SHP77 (cell line): Measurements from ENCODE around the gene ZBTB4.
A peak's percentile ranks its signal among the peaks of the same experiment; 100 is the strongest.
"Not testable (repeated sequence)": the region's sequence is repeated elsewhere in the genome, so short reads cannot be mapped to it uniquely, and the experiment has no call there.

ENCODE experiments used
- DNase-seq, 2 experiments: peaks; one replicate each; lab custom pipeline; 2025; lab: John Stamatoyannopoulos, UW

The ZBTB4 gene

GRCh38 chr17:7470457-7470973 is 8.9 kb downstream of the ZBTB4 start:
- DNase-seq = not testable (repeated sequence)

- DNase-seq = not testable (repeated sequence)
These were observed 9.6 kb downstream of the ZBTB4 start for GRCh38 chr17:7469843-7470242.

- DNase-seq = no peak
These were observed 10.5 kb downstream of the ZBTB4 start for GRCh38 chr17:7468804-7469389.

GRCh38 chr17:7468290-7468689 is 11.1 kb downstream of the ZBTB4 start:
- no peak for DNase-seq

- no peak for DNase-seq
These were observed 11.9 kb downstream of the ZBTB4 start for GRCh38 chr17:7467498-7467897.

- no peak for DNase-seq
These were observed 12.6 kb downstream of the ZBTB4 start for GRCh38 chr17:7466639-7467341.

GRCh38 chr17:7466318-7466638 is 13.2 kb downstream of the ZBTB4 start:
- no peak for DNase-seq

- DNase-seq = no peak
These were observed 13.7 kb downstream of the ZBTB4 start for GRCh38 chr17:7465597-7466275.

GRCh38 chr17:7464081-7464480 is 15.3 kb downstream of the ZBTB4 start:
- no peak for DNase-seq

GRCh38 chr17:7463372-7463846 is 16.0 kb downstream of the ZBTB4 start:
- no peak for DNase-seq

- DNase-seq = no peak
These were observed 16.7 kb downstream of the ZBTB4 start for GRCh38 chr17:7462474-7463371.

GRCh38 chr17:7460850-7461660 is 18.4 kb downstream of the ZBTB4 start:
- no peak for DNase-seq

- DNase-seq = no peak
These were observed 19.4 kb downstream of the ZBTB4 start for GRCh38 chr17:7459961-7460545.

- no peak for DNase-seq
These were observed 31.0 kb downstream of the ZBTB4 start for GRCh38 chr17:7448461-7448860.

- peak; percentile 55 to 78 for DNase-seq
These were observed 33.8 kb downstream of the ZBTB4 start for GRCh38 chr17:7445619-7445968.

- DNase-seq = peak; percentile 55 to 79
These were observed 34.5 kb downstream of the ZBTB4 start, which contains the start of gene CHRNB1 for GRCh38 chr17:7444682-7445618. TSS of gene CHRNB1 (plus strand) at chr17:7445061. CDS start at chr17:7445128, 67 bp downstream.

- DNase-seq = no peak
These were observed 35.6 kb downstream of the ZBTB4 start for GRCh38 chr17:7443499-7444485.

GRCh38 chr17:7442142-7442541 is 37.3 kb downstream of the ZBTB4 start:
- no peak for DNase-seq
